AML-193 (cell line): ENCODE results near the gene SH3RF3.

Source experiments
- DNase-seq, 2 experiments: peaks; one replicate each; lab custom pipeline; 2025; lab: John Stamatoyannopoulos, UW

The SH3RF3 gene

GRCh38 chr2:109336296-109336695 is 207.3 kb downstream of the SH3RF3 start:
- no peak for DNase-seq

DNA sequence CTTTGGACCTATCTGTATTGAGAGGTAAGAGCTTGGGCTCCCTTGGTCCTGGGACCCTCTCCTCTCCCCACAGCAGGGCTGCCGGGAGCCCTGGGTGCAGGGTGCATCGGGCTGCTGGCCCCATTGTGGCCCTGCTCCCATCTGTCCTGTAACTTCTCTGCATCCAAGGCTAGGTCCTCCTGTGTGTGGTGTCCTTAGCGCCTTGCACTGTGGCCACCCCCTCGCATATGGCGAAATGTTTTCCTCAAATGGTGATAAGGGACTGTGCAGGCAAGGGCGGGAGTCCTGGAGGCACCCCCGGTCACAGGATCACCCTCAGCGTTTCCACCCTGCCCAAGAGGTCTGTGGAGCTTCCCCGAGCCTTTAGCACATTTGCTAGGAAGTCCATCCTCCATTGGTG is 208.2 kb downstream of the SH3RF3 start:
- no peak for DNase-seq

DNA sequence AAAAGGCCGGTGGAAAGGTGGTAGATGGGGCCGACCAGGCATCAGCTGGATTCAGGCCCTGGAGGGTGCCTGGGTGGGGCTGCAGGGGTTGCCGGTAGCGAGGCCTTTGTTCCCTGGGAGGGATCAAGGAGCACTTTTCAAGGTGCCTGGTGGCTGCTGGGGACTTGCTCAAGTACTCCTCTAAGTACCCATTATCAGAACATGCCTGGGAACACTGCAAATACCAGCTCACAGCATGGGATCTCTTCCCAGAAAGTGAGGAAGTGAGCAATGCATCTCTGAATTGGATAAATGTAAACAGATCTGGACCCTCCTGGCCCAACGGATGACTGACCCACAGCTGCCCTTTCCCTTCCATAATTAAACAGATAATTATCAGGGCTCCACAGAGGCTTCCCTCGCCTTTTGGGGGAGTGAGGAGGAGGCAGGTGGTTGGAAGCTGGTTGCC is 210.5 kb downstream of the SH3RF3 start:
- no peak for DNase-seq

DNA sequence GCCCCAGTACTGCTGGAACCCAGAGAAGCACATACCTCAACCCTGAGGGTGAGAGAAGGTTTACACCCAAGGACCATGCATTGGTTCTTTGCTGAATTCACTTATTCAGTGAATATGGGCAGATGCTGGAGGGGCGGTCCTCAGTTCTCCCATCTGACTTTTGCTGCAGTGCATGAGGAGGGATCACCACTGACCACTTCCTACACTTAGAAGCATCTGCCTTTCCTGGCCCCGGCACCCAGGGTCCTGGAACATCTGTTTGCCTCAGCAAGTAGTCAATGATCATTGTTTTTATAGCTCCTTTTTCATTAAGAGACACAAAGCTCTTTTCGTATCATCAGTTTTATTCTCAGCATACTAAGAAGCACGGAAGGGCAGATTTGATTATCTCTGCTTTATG is 211.4 kb downstream of the SH3RF3 start:
- no peak for DNase-seq

DNA sequence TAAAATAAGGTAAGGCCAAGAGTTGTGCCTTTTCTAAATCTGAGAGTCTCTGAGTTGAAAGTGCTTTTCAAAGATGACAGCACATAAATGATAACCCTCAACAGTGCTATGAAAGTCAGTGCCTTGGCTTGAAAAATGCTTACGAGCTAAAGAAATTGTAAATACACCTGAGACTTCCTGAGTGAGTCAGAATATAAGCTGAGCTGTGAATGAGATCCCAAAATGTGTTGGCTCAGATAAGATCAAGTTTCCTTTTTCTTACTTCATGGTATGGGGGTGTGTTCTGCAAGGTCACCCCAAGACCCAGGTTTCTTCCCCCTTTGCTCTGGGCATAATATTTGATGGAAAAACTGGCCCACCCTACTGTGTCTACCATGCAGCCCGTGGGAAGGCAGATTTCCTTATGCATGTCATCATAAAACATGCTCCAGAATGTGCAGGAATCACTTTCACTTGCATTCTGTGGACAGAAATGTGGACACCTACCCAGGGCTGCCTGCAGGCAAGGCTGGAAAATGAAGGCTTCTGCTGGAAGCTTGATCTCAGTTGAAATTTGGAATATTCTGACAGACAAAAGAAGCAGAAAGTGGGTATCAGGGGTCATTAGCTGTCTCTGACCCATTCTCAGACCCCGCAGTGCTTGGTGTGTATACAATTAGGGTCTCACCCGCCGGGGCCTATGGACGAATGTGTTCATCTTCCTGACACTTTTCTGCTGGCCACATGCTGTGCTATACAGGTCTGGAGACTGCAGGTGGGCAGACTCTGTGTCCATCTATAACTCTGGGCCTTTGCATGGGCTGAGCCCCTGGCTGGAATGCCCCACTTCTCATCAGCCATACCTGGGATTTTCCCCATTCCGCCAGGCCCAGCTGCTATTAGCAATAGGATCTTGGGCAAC is 212.6 kb downstream of the SH3RF3 start:
- DNase-seq, result no peak

DNA sequence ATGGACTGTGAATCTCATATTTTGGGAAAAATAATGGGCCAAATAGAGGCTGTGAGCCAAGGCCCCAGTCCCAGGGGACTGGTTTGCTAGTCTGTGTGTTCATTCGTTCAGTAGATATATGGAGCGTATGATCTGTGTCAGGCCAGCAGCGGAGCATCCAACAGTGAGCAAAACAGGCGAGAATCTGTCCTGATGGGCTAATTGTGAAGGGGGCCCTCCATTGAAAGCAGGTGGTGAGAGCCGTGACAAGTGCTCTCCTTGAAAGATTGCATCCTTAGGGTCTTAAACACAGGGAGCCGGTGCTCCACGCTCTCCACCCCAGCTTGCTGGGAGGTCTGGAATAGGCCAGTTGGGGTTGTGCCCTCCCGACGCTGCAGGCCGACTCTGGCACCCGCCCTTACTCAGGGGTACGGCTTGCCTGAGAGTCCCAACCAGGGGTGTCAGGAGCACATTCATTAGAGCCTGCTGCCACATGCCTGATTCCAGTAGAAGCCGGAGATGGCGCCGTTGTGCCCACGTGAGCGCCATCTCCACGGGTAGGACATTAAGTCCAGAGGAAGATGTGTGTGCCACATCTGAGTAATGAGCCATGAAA is 213.3 kb downstream of the SH3RF3 start:
- DNase-seq, result no peak

GRCh38 chr2:109342930-109343329 is 213.9 kb downstream of the SH3RF3 start:
- no peak for DNase-seq

GRCh38 chr2:109343460-109343859 is 214.5 kb downstream of the SH3RF3 start:
- DNase-seq, result no peak

- no peak for DNase-seq
These were observed 215.3 kb downstream of the SH3RF3 start for GRCh38 chr2:109344270-109344805.

GRCh38 chr2:109345091-109345490 is 216.1 kb downstream of the SH3RF3 start:
- DNase-seq, result no peak

GRCh38 chr2:109345653-109346480 is 216.9 kb downstream of the SH3RF3 start:
- no peak for DNase-seq

- DNase-seq, result no peak
These were observed 217.7 kb downstream of the SH3RF3 start for GRCh38 chr2:109346601-109347228.

DNA sequence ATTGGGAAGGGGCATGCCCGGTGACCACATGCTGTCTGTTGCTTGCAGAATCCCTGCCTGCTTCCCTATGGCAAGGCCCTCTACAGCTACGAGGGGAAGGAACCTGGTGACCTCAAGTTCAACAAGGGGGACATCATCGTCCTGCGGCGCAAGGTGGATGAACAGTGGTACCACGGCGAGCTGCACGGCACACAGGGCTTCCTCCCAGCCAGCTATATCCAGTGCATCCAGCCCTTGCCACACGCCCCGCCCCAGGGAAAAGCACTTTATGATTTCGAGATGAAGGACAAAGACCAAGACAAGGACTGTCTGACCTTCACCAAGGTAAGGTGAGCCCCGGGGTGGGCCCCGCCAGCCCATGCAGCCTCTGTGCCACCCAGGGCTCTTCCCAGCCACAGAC is 218.6 kb downstream of the SH3RF3 start:
- DNase-seq, result no peak

DNA sequence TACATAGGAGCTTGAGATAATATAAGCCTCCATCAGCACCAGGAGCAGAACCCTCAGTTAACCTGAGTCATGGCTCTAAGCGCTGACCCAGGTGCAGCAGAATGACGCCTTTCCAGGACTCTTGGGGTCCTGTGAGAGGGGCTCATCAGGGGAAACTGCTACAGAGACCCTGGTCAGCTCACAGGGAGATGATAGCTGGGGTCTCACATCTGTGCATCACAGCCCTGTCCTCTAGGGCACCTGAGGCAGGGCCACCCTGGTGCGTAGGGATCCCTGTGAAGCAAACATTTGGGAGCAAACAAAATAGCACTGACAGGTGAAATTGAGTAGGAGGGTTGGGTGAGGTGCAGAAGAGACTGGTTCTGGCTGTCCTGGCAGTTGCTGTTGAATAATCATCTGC is 219.2 kb downstream of the SH3RF3 start:
- DNase-seq, result no peak

GRCh38 chr2:109348671-109349502 is 219.9 kb downstream of the SH3RF3 start:
- no peak for DNase-seq

DNA sequence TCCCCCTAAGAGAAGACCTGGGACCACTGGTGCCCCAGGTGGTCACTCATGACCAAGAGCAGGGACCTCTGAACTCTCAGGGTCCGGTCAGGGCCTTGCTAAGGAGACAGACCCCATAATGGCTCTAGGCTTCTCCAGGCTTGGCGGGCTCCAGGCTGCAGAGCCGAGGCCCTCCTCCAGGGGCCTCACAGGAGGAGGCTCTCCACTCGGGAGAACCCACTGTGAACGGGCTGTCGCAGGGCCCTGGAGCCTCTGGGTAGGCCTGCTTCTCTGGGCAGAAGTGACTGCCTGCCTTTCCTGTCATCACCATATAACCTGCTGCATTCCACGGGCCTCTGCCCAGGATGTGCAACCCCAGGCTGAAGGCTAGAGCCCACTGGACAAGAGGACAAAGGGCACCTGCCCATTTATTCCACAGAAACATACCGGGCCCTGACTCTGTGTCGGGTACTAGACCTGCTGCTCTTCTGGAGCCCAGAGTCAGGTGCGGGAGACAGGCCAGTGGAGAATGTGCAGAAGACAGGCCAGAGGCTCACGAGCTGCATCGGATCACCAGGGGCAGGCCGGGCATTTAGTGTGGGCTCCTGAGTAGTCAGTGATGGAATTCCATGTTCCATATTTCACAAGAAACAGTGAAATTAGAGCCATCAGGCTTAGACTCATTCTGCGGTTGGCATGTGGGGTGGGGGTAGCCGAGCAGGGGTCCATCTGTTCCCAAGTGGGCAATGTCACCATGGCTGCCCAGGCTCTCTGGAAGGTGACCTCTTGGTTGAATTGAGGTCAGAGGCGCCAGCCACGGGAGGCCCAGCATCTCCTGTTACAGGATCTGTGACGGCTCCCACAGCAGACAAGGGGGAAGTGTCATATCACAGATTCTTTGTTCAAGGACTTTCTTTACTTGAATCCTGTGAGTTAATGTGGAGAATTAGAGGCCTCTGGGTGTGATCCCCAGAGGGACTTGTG is 220.8 kb downstream of the SH3RF3 start:
- no peak for DNase-seq

DNA sequence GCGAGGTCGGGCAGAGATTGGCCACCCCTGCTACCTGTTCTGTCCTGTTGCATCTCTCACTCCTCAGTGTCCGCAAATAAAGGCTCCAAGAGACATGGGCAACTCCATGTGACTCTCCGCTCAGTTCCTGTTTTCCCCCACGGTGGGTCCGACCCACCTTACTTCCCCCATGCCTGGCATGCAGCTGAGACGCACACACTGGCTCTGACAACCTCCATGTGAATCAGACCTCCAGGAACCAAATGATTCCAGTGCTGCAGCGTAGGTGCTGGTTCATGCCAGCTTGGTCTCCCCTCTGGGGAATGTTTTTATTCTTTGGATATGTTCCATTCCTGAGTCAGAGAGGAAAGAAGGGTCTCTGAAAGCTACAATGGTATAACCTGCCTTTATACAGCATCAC is 221.5 kb downstream of the SH3RF3 start:
- DNase-seq, result no peak

- no peak for DNase-seq
These were observed 222.3 kb downstream of the SH3RF3 start for GRCh38 chr2:109351164-109351756.
